MM.1S (cell line): Measurements from ENCODE around the gene ARSK.

Experiments
- DNase-seq: peaks from one replicate; pipeline ENCODE4 v3.0.0-alpha.2; 2015
- H2AFZ ChIP-seq: fragments of 300-600 bp; sonication (generic); 2 replicates; pipeline ENCODE4 v1.6.0; 2016; ENCODE audit warnings: antibody characterized with exemption, low read length
- H3F3A ChIP-seq: fragments of 300-600 bp; sonication (generic); 2 replicates; pipeline ENCODE4 v1.6.1; 2016; ENCODE audit warnings: mild to moderate bottlenecking, antibody characterized with exemption, low read length, moderate library complexity, mixed read lengths; ENCODE audit not compliant: insufficient read depth
- H3K27ac ChIP-seq: fragments of 300-600 bp; sonication (generic); 2 replicates; pipeline ENCODE4 v1.5.1; 2016; ENCODE audit warnings: mild to moderate bottlenecking, low read length
- H3K27me3 ChIP-seq: fragments of 300-600 bp; sonication (generic); replicated peaks from 2 replicates; pipeline ENCODE4 v1.6.0; 2016; ENCODE audit warnings: low read length; ENCODE audit not compliant: insufficient read depth
- H3K36me3 ChIP-seq: fragments of 300-600 bp; sonication (generic); replicated peaks from 2 replicates; pipeline ENCODE4 v1.6.1; 2016; ENCODE audit warnings: mild to moderate bottlenecking, low read length, mixed read lengths; ENCODE audit not compliant: insufficient read depth
- H3K4me1 ChIP-seq: fragments of 300-600 bp; sonication (generic); 2 replicates; pipeline ENCODE4 v1.6.1; 2016; ENCODE audit warnings: low read length, mixed read lengths
- H3K4me2 ChIP-seq: fragments of 300-600 bp; sonication (generic); 2 replicates; pipeline ENCODE4 v1.6.0; 2016; ENCODE audit warnings: low read depth, low read length
- H3K4me3 ChIP-seq: fragments of 300-600 bp; sonication (generic); 2 replicates; pipeline ENCODE4 v1.5.1; 2016; ENCODE audit warnings: low read length, mixed read lengths
- H3K79me2 ChIP-seq: fragments of 300-600 bp; sonication (generic); 2 replicates; pipeline ENCODE4 v1.6.1; 2016; ENCODE audit warnings: mixed run types, low read length, mixed read lengths
- H3K9ac ChIP-seq: fragments of 300-600 bp; sonication (generic); 2 replicates; pipeline ENCODE4 v1.6.1; 2016; ENCODE audit warnings: low read length, mixed read lengths
- H3K9me2 ChIP-seq: fragments of 300-600 bp; sonication (generic); replicated peaks from 2 replicates; pipeline ENCODE4 v1.6.1; 2016; ENCODE audit warnings: mild to moderate bottlenecking, low read length, mixed read lengths; ENCODE audit not compliant: insufficient read depth
- H3K9me3 ChIP-seq: fragments of 300-600 bp; sonication (generic); replicated peaks from 2 replicates; pipeline ENCODE4 v1.6.1; 2016; ENCODE audit warnings: mild to moderate bottlenecking, low read length, mixed read lengths; ENCODE audit not compliant: insufficient read depth
- H4K20me1 ChIP-seq: fragments of 300-600 bp; sonication (generic); 2 replicates; pipeline ENCODE4 v1.6.1; 2016; ENCODE audit warnings: mild to moderate bottlenecking, low read length, moderate library complexity, mixed read lengths; ENCODE audit not compliant: insufficient read depth
- EZH2 ChIP-seq: fragments of 300-600 bp; sonication (generic); optimal IDR thresholded peaks from 2 replicates; pipeline ENCODE3; 2017; ENCODE audit warnings: low read depth, mild to moderate bottlenecking, antibody characterized with exemption, low read length, mixed read lengths
- EZH2phosphoT487 ChIP-seq: fragments of 300-600 bp; sonication (generic); IDR thresholded peaks from 2 replicates; pipeline ENCODE4 v1.6.1; 2018; ENCODE audit warnings: antibody characterized with exemption, low read length
- TF ChIP-seq, protein P1 (sequence below): fragments of 300-600 bp; sonication (generic); IDR thresholded peaks from 2 replicates; pipeline ENCODE4 v1.5.1; 2016; ENCODE audit warnings: antibody characterized with exemption, low read length, mixed read lengths

Gene ARSK

DNA sequence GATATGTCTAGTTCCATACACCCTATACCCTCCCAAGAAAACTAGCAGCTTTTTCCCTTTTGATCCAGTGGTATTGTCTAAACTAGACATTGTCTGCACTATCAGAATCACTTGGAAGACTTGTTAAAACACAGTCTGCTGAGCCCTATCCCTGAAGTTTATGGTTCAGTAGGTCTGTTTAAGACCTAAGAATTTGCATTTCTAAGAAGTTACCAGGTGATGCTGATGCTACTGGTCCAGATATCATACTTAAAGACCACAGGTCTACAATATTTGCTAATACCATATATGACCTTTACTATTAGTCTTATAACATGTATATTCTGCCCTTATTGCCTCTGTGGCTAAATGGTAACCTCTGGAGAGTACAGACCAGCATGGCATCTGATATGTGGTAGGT is 23.4 kb upstream of the ARSK start:
- Histone ChIP-seq H3K4me3 (no peak overlapping the region), H3K9me2 (no peaks in the 10 kb centered on the region), H3F3A (no peaks in the 10 kb centered on the region), H3K27ac (no peak overlapping the region), H4K20me1 (no peaks in the 10 kb centered on the region), H3K36me3 (peaks cover 4% of the 10 kb centered on the region; the same call in 1 of the 2 replicates), H3K4me2 (no peak overlapping the region), H2AFZ (no peak overlapping the region), H3K9ac (no peak overlapping the region), H3K4me1 (no peaks in the 10 kb centered on the region), H3K27me3 (no peaks in the 10 kb centered on the region), H3K9me3 (no peaks in the 10 kb centered on the region), H3K79me2 (no peaks in the 10 kb centered on the region)
- no peak for TF ChIP-seq EZH2
- TF ChIP-seq, protein P1, sequence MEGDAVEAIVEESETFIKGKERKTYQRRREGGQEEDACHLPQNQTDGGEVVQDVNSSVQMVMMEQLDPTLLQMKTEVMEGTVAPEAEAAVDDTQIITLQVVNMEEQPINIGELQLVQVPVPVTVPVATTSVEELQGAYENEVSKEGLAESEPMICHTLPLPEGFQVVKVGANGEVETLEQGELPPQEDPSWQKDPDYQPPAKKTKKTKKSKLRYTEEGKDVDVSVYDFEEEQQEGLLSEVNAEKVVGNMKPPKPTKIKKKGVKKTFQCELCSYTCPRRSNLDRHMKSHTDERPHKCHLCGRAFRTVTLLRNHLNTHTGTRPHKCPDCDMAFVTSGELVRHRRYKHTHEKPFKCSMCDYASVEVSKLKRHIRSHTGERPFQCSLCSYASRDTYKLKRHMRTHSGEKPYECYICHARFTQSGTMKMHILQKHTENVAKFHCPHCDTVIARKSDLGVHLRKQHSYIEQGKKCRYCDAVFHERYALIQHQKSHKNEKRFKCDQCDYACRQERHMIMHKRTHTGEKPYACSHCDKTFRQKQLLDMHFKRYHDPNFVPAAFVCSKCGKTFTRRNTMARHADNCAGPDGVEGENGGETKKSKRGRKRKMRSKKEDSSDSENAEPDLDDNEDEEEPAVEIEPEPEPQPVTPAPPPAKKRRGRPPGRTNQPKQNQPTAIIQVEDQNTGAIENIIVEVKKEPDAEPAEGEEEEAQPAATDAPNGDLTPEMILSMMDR, result no peak
- no peak for TF ChIP-seq EZH2phosphoT487
- no peak for DNase-seq

DNA sequence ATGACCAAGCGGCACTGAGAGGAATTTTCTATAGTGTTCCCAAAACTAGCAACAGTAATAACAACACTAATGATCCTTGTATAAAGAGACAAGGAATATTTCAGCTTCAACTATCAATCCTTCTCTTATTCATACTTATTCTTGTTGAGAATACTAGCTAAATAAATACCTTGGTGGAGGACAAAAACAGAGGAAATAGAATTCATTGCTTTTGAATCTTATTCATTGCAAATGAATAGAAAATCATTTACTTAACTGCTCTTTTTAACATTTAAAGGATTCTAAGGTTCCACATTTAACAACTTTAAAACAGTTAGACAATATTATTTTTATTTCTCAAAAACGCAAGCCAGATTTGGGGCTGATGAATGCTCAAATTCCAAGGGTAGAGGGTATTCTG is 22.5 kb upstream of the ARSK start:
- Histone ChIP-seq H3K4me2 (no peak overlapping the region), H3K4me3 (no peak overlapping the region), H3K9me2 (no peaks in the 10 kb centered on the region), H3K36me3 (peaks cover 9% of the 10 kb centered on the region; the same call in 1 of the 2 replicates), H4K20me1 (no peaks in the 10 kb centered on the region), H3F3A (no peaks in the 10 kb centered on the region), H3K27me3 (no peaks in the 10 kb centered on the region), H2AFZ (no peak overlapping the region), H3K9ac (no peak overlapping the region), H3K9me3 (no peaks in the 10 kb centered on the region), H3K27ac (no peak overlapping the region), H3K79me2 (peaks cover 3% of the 10 kb centered on the region; the same call in 1 of the 2 replicates), H3K4me1 (no peaks in the 10 kb centered on the region)
- TF ChIP-seq EZH2phosphoT487 (no peak), EZH2 (no peak)
- TF ChIP-seq, protein P1, result no peak
- DNase-seq, result no peak

DNA sequence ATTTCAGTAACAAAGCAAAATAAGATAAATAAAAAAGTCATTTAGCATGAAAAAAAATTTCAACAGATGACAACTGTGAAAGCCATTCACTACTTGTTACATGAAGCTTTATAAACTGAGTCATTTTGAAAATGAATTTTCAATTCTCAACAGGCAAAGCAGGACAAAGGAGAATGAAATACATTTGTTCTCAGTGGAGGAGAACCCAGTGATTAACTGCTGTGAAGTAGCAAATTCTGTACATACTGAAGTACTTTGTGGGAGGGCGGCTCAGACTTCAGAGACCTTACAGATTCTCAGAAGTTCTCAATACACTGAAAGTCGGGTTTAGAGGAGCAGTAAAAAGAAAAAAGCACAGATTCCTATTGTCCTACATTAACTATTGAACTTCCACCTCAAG is 21.8 kb upstream of the ARSK start:
- no peak for DNase-seq
- TF ChIP-seq EZH2phosphoT487 (no peak), EZH2 (no peak)
- TF ChIP-seq, protein P1, result no peak
- no peaks in the 10 kb centered on the region for H3F3A ChIP-seq

More for the DNA sequence above, 21.8 kb upstream of the ARSK start:
- H3K4me2 ChIP-seq, result no peak overlapping the region
- H4K20me1 ChIP-seq, result no peaks in the 10 kb centered on the region
- peaks cover 9% of the 10 kb centered on the region; the same call in 1 of the 2 replicates for H3K36me3 ChIP-seq
- H3K9ac ChIP-seq, result no peak overlapping the region
- H3K79me2 ChIP-seq, result peaks cover 3% of the 10 kb centered on the region; the same call in 1 of the 2 replicates
- no peaks in the 10 kb centered on the region for H3K9me2 ChIP-seq
- no peak overlapping the region for H3K4me3 ChIP-seq
- no peak overlapping the region for H2AFZ ChIP-seq
- no peaks in the 10 kb centered on the region for H3K27me3 ChIP-seq
- H3K4me1 ChIP-seq, result no peaks in the 10 kb centered on the region
- no peak overlapping the region for H3K27ac ChIP-seq
- no peaks in the 10 kb centered on the region for H3K9me3 ChIP-seq
